Fibroblast of villous mesenchyme (primary cell): ENCODE measurements around the gene TMTC1. TPM values are rescaled to one million over a fixed set of nuclear protein-coding genes. Genes with fewer than 3 reads are reported as not detected.

Experiments
- DNase-seq: peaks from one replicate; pipeline ENCODE4 v3.0.0-alpha.2; 2010; ENCODE audit warnings: low read depth
- H3K4me3 ChIP-seq: 2 replicates; pipeline ENCODE4 v1.5.1; 2011; ENCODE audit warnings: low read depth, mild to moderate bottlenecking, low read length
- CTCF ChIP-seq: IDR thresholded peaks from 2 replicates; pipeline ENCODE4 v1.5.1; 2012; ENCODE audit warnings: low read depth, mild to moderate bottlenecking, low read length; ENCODE audit not compliant: insufficient read depth
- total RNA-seq: library from RNA; depleted of rRNA; stranded (reverse); fragments of >200 nt; gene quantifications from 2 replicates; pipeline ENCODE4 v1.2.3, GENCODE V29; 2012

TMTC1 gene
- total RNA-seq, 1 donor: 33.2 TPM

DNA sequence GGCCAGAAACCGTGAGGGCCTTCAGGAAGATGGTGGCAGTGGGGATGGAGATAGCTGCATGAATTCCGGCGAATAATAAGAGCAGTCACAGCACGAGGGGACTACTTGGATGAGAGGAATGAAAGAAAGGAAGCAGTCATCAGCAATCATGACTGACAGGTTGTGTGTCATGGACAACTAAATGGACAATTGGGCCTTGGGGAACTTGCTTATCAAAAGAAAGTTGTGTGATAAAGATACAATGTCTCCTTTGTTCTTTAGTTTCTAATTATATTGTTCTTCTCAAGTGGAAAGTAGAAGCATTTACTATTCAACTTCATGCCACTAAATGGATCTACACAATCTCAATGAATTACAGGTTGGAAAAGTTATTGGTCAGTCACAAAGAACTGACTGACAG, 130.5 kb downstream of the TMTC1 start:
- no peak overlapping the region for H3K4me3 ChIP-seq
- no peak for TF ChIP-seq CTCF
- no peak for DNase-seq

DNA sequence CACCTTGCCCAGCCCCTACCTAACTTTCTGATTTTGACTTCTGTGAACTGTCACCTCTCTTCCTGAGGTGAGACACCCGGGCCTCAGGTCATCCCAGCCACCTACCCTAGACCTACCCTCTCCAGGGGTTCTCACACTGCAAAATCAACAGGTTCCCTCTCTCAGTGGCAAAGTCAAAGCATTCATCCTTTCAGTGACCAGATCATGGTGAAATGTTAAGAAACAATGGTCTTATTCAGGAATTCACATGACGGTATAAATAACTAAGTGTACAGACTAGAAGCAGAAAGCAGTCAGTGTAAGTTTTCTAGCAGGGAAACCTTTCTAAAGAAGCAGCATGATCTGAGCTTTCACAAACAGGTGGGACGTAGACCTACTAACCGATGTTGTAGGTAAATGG, 133.4 kb downstream of the TMTC1 start:
- H3K4me3 ChIP-seq: no peak overlapping the region
- no peak for DNase-seq
- TF ChIP-seq CTCF: no peak

- no peak for DNase-seq
- H3K4me3 ChIP-seq: no peak overlapping the region
- TF ChIP-seq CTCF: no peak
Measured at GRCh38 chr12:29649722-29650121, 134.0 kb downstream of the TMTC1 start.

GRCh38 chr12:29644536-29645162, 139.1 kb downstream of the TMTC1 start:
- no peak for DNase-seq
- H3K4me3 ChIP-seq: no peak overlapping the region
- no peak for TF ChIP-seq CTCF

DNA sequence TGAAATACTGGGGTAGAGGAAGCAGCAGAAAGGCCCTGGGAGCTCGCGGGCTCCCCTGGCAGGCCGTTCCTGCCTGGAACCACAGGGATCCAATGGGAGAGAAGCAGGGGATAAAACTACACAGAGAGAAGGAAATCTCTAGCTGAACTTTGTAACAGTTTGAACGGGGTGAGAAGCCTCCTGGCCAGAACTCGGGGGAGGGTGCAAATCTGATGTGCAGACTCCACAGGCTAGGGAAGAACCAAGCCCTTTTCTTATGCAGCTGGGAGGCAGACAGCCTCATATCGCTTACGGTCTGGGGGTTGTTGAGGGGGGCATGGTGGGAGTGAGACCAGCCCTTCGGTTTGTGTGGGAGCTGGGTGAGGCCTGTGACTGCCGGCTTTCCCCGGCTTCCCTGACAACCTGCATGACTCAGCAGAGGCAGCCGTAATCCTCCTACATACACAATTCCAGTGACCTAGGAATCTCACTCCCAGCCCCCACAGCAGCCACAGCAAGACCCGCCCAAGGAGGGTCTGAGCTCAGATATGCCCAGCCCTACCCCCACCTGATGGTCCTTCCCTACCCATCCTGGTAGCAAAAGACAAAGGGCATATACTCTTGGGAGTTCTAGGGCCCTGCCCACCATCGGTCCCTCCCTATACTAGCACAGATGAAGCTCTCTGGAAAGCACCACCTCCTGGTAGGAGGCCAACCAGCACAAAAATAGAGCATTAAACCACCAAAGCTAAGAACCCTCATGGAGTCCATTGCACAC, 143.0 kb downstream of the TMTC1 start:
- peak; percentile 85 for DNase-seq
- peak overlapping the region; percentile 29 for H3K4me3 ChIP-seq

DNA sequence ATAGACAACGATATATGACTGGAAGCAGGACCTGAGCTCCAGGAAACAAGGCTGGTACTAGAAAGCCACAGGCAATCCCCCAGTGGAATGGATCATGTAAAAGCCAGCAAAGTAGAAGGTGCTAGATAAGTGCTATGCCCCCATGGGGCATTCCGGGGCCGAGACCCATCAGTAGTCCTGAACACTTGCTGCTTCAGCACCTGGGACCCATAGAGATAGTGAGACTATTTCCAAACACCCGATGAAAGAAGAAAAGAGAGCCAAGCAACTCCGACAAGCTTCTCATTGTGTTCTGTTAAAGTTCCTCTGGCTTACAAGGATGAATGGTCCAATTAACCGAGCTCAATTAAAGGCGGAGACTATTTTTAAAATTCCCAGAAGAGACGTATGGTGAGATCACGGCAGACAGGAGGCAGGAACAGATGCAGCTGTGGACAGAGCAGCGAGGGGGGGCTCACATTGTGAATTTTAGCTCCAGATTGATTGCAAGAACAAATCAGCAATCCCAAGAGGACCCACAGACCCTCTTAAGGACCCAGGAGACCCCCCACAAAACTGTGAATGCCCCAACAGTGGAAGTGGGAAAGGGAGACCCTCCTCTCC, 143.7 kb downstream of the TMTC1 start:
- no peak for TF ChIP-seq CTCF
- DNase-seq: peak; percentile 9
- no peak overlapping the region for H3K4me3 ChIP-seq

More for the DNA sequence above, 143.0 kb downstream of the TMTC1 start:
- peak; percentile 22 for TF ChIP-seq CTCF
